MM.1S (cell line): Measurements from ENCODE around the gene TNIK.

Experiments
- DNase-seq: peaks from one replicate; pipeline ENCODE4 v3.0.0-alpha.2; 2015
- H2AFZ ChIP-seq: fragments of 300-600 bp; sonication (generic); 2 replicates; pipeline ENCODE4 v1.6.0; 2016; ENCODE audit warnings: antibody characterized with exemption, low read length
- H3F3A ChIP-seq: fragments of 300-600 bp; sonication (generic); 2 replicates; pipeline ENCODE4 v1.6.1; 2016; ENCODE audit warnings: mild to moderate bottlenecking, antibody characterized with exemption, low read length, moderate library complexity, mixed read lengths; ENCODE audit not compliant: insufficient read depth
- H3K27ac ChIP-seq: fragments of 300-600 bp; sonication (generic); 2 replicates; pipeline ENCODE4 v1.5.1; 2016; ENCODE audit warnings: mild to moderate bottlenecking, low read length
- H3K27me3 ChIP-seq: fragments of 300-600 bp; sonication (generic); replicated peaks from 2 replicates; pipeline ENCODE4 v1.6.0; 2016; ENCODE audit warnings: low read length; ENCODE audit not compliant: insufficient read depth
- H3K36me3 ChIP-seq: fragments of 300-600 bp; sonication (generic); replicated peaks from 2 replicates; pipeline ENCODE4 v1.6.1; 2016; ENCODE audit warnings: mild to moderate bottlenecking, low read length, mixed read lengths; ENCODE audit not compliant: insufficient read depth
- H3K4me1 ChIP-seq: fragments of 300-600 bp; sonication (generic); 2 replicates; pipeline ENCODE4 v1.6.1; 2016; ENCODE audit warnings: low read length, mixed read lengths
- H3K4me2 ChIP-seq: fragments of 300-600 bp; sonication (generic); 2 replicates; pipeline ENCODE4 v1.6.0; 2016; ENCODE audit warnings: low read depth, low read length
- H3K4me3 ChIP-seq: fragments of 300-600 bp; sonication (generic); 2 replicates; pipeline ENCODE4 v1.5.1; 2016; ENCODE audit warnings: low read length, mixed read lengths
- H3K79me2 ChIP-seq: fragments of 300-600 bp; sonication (generic); 2 replicates; pipeline ENCODE4 v1.6.1; 2016; ENCODE audit warnings: mixed run types, low read length, mixed read lengths
- H3K9ac ChIP-seq: fragments of 300-600 bp; sonication (generic); 2 replicates; pipeline ENCODE4 v1.6.1; 2016; ENCODE audit warnings: low read length, mixed read lengths
- H3K9me2 ChIP-seq: fragments of 300-600 bp; sonication (generic); replicated peaks from 2 replicates; pipeline ENCODE4 v1.6.1; 2016; ENCODE audit warnings: mild to moderate bottlenecking, low read length, mixed read lengths; ENCODE audit not compliant: insufficient read depth
- H3K9me3 ChIP-seq: fragments of 300-600 bp; sonication (generic); replicated peaks from 2 replicates; pipeline ENCODE4 v1.6.1; 2016; ENCODE audit warnings: mild to moderate bottlenecking, low read length, mixed read lengths; ENCODE audit not compliant: insufficient read depth
- H4K20me1 ChIP-seq: fragments of 300-600 bp; sonication (generic); 2 replicates; pipeline ENCODE4 v1.6.1; 2016; ENCODE audit warnings: mild to moderate bottlenecking, low read length, moderate library complexity, mixed read lengths; ENCODE audit not compliant: insufficient read depth
- CTCF ChIP-seq: fragments of 300-600 bp; sonication (generic); IDR thresholded peaks from 2 replicates; pipeline ENCODE4 v1.5.1; 2016; ENCODE audit warnings: antibody characterized with exemption, low read length, mixed read lengths
- EZH2 ChIP-seq: fragments of 300-600 bp; sonication (generic); optimal IDR thresholded peaks from 2 replicates; pipeline ENCODE3; 2017; ENCODE audit warnings: low read depth, mild to moderate bottlenecking, antibody characterized with exemption, low read length, mixed read lengths
- EZH2phosphoT487 ChIP-seq: fragments of 300-600 bp; sonication (generic); IDR thresholded peaks from 2 replicates; pipeline ENCODE4 v1.6.1; 2018; ENCODE audit warnings: antibody characterized with exemption, low read length

The TNIK gene

GRCh38 chr3:171420667-171421066 lies 39.5 kb downstream of the TNIK start:
- no peaks in the 10 kb centered on the region for H3K9me2 ChIP-seq
- no peaks in the 10 kb centered on the region for H3K4me1 ChIP-seq
- no peaks in the 10 kb centered on the region for H4K20me1 ChIP-seq
- TF ChIP-seq EZH2phosphoT487 (no peak), CTCF (no peak), EZH2 (no peak)
- no peak overlapping the region for H3K27ac ChIP-seq
- no peaks in the 10 kb centered on the region for H3K27me3 ChIP-seq
- H2AFZ ChIP-seq: no peak overlapping the region
- no peaks in the 10 kb centered on the region for H3K36me3 ChIP-seq
- no peaks in the 10 kb centered on the region for H3F3A ChIP-seq
- H3K4me2 ChIP-seq: no peak overlapping the region
- no peaks in the 10 kb centered on the region for H3K9me3 ChIP-seq
- H3K4me3 ChIP-seq: no peak overlapping the region
- H3K79me2 ChIP-seq: no peaks in the 10 kb centered on the region
- DNase-seq: no peak
- no peak overlapping the region for H3K9ac ChIP-seq

- H3K27ac ChIP-seq: no peak overlapping the region
- H3K9me3 ChIP-seq: no peaks in the 10 kb centered on the region
- no peaks in the 10 kb centered on the region for H3K9me2 ChIP-seq
- H2AFZ ChIP-seq: no peak overlapping the region
- no peak overlapping the region for H3K4me2 ChIP-seq
- no peaks in the 10 kb centered on the region for H4K20me1 ChIP-seq
- no peak overlapping the region for H3K4me3 ChIP-seq
- H3K27me3 ChIP-seq: no peaks in the 10 kb centered on the region
- no peaks in the 10 kb centered on the region for H3K4me1 ChIP-seq
- no peaks in the 10 kb centered on the region for H3K36me3 ChIP-seq
- DNase-seq: no peak
- no peak overlapping the region for H3K9ac ChIP-seq
- TF ChIP-seq EZH2phosphoT487: no peak
- no peaks in the 10 kb centered on the region for H3F3A ChIP-seq
- H3K79me2 ChIP-seq: no peaks in the 10 kb centered on the region
Measured at GRCh38 chr3:171419457-171419856, 40.7 kb downstream of the TNIK start.

GRCh38 chr3:171417813-171418212 lies 42.4 kb downstream of the TNIK start:
- Histone ChIP-seq H3K9me2 (no peaks in the 10 kb centered on the region), H3K9me3 (no peaks in the 10 kb centered on the region), H3F3A (no peaks in the 10 kb centered on the region), H3K4me3 (no peak overlapping the region), H3K79me2 (no peaks in the 10 kb centered on the region), H3K4me2 (no peak overlapping the region), H3K27ac (no peak overlapping the region), H3K4me1 (no peaks in the 10 kb centered on the region), H4K20me1 (no peaks in the 10 kb centered on the region), H2AFZ (no peak overlapping the region), H3K9ac (no peak overlapping the region), H3K36me3 (no peaks in the 10 kb centered on the region), H3K27me3 (no peaks in the 10 kb centered on the region)
- DNase-seq: no peak
- TF ChIP-seq EZH2phosphoT487: no peak
- no peak for TF ChIP-seq CTCF
- TF ChIP-seq EZH2: no peak

- Histone ChIP-seq H3K79me2 (no peaks in the 10 kb centered on the region), H3K4me1 (no peaks in the 10 kb centered on the region), H3K9me2 (no peaks in the 10 kb centered on the region), H2AFZ (no peak overlapping the region), H3K9me3 (no peaks in the 10 kb centered on the region), H3K4me2 (no peak overlapping the region), H4K20me1 (no peaks in the 10 kb centered on the region), H3K27me3 (no peaks in the 10 kb centered on the region), H3K27ac (no peak overlapping the region), H3K4me3 (no peak overlapping the region), H3K36me3 (no peaks in the 10 kb centered on the region), H3F3A (no peaks in the 10 kb centered on the region), H3K9ac (no peak overlapping the region)
- no peak for DNase-seq
- no peak for TF ChIP-seq EZH2phosphoT487
- no peak for TF ChIP-seq EZH2
- TF ChIP-seq CTCF: no peak
Measured at GRCh38 chr3:171417137-171417536, 43.1 kb downstream of the TNIK start.
